Activated gamma-delta T cell treated with Interleukin-2 at 50 U/mL for 16 hours (primary cell): ENCODE measurements around the gene MAB21L3.

Source experiments
- DNase-seq: peaks from one replicate; pipeline ENCODE4 v3.0.0-alpha.2; 2020

Gene MAB21L3

GRCh38 chr1:116166655-116167054 is 55.5 kb downstream of the MAB21L3 start:
- no peak for DNase-seq

- DNase-seq = no peak
Observed at GRCh38 chr1:116167625-116168276, 56.6 kb downstream of the MAB21L3 start.

- DNase-seq = peak; percentile 77
Observed at GRCh38 chr1:116168277-116169032, 57.3 kb downstream of the MAB21L3 start.

DNA sequence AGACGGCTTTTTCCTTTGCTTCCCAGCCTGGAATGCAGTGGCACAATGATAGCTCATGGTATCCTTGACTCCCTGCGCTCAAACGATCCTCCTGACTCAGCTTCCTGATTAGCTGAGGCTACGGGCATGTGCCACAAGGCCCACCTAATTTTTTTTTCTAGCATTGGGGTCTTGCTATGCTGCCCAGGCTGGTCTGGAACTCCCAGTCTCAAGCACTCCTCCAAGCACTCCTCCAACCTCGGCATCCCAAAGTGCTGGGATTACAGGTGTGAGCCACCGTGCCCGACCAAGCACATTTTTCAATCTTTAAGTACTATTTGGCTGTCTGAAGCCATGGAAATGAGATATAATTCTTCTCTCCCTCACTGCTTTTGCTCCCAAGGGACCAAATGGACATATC is 58.7 kb downstream of the MAB21L3 start:
- DNase-seq = no peak

GRCh38 chr1:116170721-116171589 is 59.8 kb downstream of the MAB21L3 start:
- no peak for DNase-seq

DNA sequence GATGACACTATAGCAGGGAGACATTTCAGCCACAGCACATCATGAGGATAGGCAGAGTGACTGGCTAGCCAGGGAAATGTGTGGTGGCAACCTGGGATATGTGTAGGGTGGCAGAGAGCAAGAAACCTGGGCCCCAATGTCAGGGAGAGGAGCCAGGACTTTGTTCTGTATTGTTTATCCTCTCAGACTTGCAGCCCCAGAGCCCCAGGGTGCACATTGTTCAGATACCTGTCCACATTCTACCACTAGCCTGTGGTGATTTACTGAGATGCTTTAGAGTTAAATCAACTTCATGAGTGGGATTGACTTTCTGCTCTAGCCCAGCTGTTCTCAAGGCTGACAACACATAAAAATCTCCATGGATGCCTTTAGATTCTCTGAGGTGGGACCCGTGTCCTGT is 61.5 kb downstream of the MAB21L3 start:
- DNase-seq = no peak

- no peak for DNase-seq
Observed at GRCh38 chr1:116175611-116176010, 64.4 kb downstream of the MAB21L3 start.

DNA sequence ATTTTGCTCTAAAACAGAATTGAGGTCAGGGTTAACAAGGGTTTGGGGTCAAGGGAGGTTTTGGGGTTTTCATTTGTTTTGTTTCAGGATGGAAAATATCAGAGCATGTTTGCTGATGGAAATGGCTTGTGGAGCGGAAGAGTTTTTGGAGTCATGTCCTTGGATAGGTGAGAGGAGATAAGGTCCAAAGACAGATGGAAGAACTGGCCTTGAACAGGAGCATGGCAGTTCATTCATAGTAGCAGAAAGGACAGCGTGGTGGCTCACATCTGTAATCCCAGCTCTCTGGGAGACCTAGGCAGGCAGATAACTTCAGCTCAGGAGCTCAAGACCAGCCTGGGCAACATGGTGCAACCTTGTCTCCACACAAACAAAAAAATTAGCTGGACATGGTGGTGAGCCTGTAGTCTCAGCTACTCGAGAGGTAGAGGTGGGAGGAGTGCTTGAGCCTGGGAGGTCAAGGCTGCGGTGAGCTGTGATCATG is 65.1 kb downstream of the MAB21L3 start:
- DNase-seq = no peak

- no peak for DNase-seq
Observed at GRCh38 chr1:116177861-116178260, 66.7 kb downstream of the MAB21L3 start.

GRCh38 chr1:116178837-116179236 is 67.6 kb downstream of the MAB21L3 start:
- DNase-seq = no peak

GRCh38 chr1:116179419-116179818 is 68.2 kb downstream of the MAB21L3 start:
- DNase-seq = no peak

- DNase-seq = no peak
Observed at GRCh38 chr1:116179964-116180363, 68.8 kb downstream of the MAB21L3 start.

GRCh38 chr1:116182019-116182714 is 71.0 kb downstream of the MAB21L3 start:
- DNase-seq = no peak
